Measurements from ENCODE around the gene UBXN7.
"Not testable (repeated sequence)": the region's sequence is repeated elsewhere in the genome, so short reads cannot be mapped to it uniquely, and the experiment has no call there.

Gene UBXN7

DNA sequence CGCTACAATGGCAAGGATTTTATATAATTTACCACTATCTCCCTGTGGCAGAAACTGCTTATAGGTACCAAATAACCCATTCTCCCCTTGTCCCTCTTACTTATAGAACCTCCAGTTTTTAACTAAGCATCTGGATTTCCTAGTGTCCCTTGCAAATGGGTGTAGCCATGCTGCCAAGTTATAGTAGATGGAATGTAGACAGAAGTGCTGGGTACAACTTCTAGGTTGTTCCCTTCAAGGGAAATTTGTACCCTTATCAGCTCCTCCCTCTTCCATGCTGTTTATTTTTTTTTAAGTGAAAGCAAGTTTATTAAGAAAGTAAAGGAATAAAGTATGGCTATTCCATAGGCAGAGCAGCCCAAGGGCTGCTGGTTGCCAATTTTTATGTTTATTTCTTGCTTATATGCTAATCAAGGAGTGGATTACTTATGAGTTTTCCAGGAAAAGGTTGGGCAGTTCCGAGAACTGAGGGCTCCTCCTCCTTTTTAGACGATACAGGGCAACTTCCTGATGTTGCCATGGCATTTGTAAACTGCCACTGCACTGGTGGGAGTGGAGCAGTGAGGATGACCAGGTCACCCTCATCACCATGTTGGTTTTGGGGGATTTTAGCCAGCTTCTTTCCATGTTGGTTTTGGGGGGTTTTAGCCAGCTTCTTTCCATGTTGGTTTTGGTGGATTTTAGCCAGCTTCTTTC lies 53.9 kb downstream of the UBXN7 start:
- no peak overlapping the region for H3K4me3 ChIP-seq (ENCODE audit: low read length)
- no peaks in the 10 kb centered on the region for H3K4me1 ChIP-seq (ENCODE audit: control insufficient read depth, insufficient read depth, low read length)
- H3K9ac ChIP-seq (ENCODE audit: low read length), result no peak overlapping the region
- H3K27me3 ChIP-seq (ENCODE audit: control insufficient read depth, insufficient read depth, low read length), result no peaks in the 10 kb centered on the region
- H3K27ac ChIP-seq (ENCODE audit: low read depth, low read length), result no peak overlapping the region
- H3K36me3 ChIP-seq (ENCODE audit: control insufficient read depth, insufficient read depth, low read length), result no peaks in the 10 kb centered on the region

DNA sequence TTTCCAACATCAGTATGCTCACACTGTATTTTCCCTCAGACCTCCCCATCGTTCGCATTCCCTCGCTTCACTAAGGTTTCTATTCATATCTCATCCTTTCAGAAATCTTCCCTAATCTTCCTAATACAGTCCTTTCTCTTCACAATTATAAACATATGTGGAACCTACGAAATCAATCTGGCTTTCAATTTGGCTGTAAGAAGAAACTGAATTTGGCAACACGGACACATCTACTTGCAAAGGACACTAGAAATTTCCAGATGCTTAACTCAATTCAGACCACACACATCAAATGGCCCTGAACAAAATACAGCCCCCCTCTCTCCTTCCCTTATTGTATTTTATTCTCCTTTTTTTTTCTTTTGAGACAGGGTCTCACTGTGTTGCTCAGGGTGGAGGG lies 54.9 kb downstream of the UBXN7 start:
- no peaks in the 10 kb centered on the region for H3K4me1 ChIP-seq (ENCODE audit: control insufficient read depth, insufficient read depth, low read length)
- no peaks in the 10 kb centered on the region for H3K36me3 ChIP-seq (ENCODE audit: control insufficient read depth, insufficient read depth, low read length)
- no peaks in the 10 kb centered on the region for H3K27me3 ChIP-seq (ENCODE audit: control insufficient read depth, insufficient read depth, low read length)
- H3K9ac ChIP-seq (ENCODE audit: low read length), result no peak overlapping the region
- H3K27ac ChIP-seq (ENCODE audit: low read depth, low read length), result no peak overlapping the region
- H3K4me3 ChIP-seq (ENCODE audit: low read length), result no peak overlapping the region

DNA sequence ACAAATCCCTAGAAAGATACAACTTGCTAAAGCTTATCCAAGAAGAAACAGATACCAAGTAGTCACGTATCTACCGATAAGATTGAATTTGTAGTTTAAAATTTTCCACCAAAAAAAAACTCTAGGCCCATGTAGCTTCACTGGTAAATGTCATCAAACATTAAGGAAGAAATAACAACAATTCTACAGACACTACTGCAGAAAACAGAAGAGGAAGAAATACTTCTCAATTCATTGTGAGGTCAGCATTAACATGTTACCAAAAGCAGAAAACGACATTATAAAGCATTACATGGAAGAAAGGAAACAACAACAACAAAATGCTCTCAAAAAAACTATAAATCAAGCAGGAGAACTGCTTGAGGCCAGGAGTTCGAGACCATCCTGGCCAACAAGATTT lies 66.5 kb downstream of the UBXN7 start:
- Histone ChIP-seq H3K27ac (ENCODE audit: low read depth, low read length) (no peak overlapping the region), H3K36me3 (ENCODE audit: control insufficient read depth, insufficient read depth, low read length) (peaks cover 11% of the 10 kb centered on the region), H3K4me1 (ENCODE audit: control insufficient read depth, insufficient read depth, low read length) (no peaks in the 10 kb centered on the region), H3K4me3 (ENCODE audit: low read length) (no peak overlapping the region), H3K27me3 (ENCODE audit: control insufficient read depth, insufficient read depth, low read length) (no peaks in the 10 kb centered on the region), H3K9ac (ENCODE audit: low read length) (no peak overlapping the region)

DNA sequence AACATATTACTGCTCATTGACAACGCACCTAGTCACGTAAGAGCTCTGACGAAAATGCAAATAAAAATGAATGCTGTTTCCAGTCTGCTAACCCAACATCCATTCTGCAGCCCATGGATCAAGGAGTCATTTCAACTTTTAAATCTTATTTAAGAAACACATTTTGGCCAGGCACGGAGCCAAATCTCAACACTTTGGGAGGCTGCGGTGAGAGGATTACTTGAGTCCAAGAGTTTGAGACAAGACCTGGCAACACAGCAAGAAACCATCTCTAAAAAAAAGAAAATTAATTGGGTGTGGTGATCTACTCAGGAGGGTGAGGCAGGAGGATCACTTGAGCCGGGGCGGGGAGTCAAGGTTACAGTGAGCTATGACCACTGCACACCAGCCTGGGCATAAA lies 71.6 kb downstream of the UBXN7 start:
- Histone ChIP-seq H3K4me3 (ENCODE audit: low read length) (no peak overlapping the region), H3K4me1 (ENCODE audit: control insufficient read depth, insufficient read depth, low read length) (no peaks in the 10 kb centered on the region), H3K9ac (ENCODE audit: low read length) (no peak overlapping the region), H3K27ac (ENCODE audit: low read depth, low read length) (no peak overlapping the region), H3K36me3 (ENCODE audit: control insufficient read depth, insufficient read depth, low read length) (peaks cover 25% of the 10 kb centered on the region), H3K27me3 (ENCODE audit: control insufficient read depth, insufficient read depth, low read length) (no peaks in the 10 kb centered on the region)

DNA sequence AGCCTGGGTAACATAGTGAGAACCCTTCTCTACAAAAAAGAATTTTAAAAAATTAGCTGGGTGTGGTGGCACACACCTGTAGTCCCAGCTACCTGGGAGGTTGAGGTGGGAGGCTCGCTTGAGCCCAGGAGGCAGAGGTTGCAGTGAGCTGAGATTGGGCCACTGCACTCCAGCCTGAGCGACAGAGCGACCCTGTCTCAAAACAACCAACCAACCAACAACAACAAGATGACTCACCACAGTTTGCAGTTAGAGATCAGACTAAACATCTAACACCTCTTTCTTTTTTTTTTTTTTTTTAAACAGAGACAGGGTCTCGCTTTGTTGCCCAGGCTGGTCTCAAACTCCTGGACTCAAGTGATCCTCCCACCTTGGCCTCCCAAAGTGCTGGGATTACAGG lies 73.7 kb downstream of the UBXN7 start:
- not testable (repeated sequence) for H3K4me3 ChIP-seq (ENCODE audit: low read length); H3K9ac ChIP-seq (ENCODE audit: low read length); H3K27ac ChIP-seq (ENCODE audit: low read depth, low read length); H3K27me3 ChIP-seq (ENCODE audit: control insufficient read depth, insufficient read depth, low read length); H3K4me1 ChIP-seq (ENCODE audit: control insufficient read depth, insufficient read depth, low read length)
- H3K36me3 ChIP-seq (ENCODE audit: control insufficient read depth, insufficient read depth, low read length), result peaks cover 26% of the 10 kb centered on the region

DNA sequence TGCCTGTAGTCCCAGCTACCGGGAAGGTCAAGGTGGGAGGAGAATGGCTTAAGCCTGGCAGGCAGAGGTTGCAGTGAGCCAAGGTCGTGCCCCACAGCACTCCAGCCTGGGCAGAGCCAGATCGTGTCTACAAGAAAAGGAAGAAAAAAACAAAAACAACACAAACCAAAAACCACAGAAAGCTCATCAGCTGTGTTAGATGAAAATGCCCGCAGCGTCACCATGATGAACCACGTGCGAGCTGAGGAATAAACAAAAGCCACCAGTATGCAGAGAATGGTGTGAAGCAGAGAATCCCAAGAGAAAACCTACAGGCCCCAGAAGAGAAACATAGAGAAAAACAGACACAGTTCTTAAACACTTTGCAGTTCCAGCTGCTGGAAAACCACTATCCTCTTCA lies 74.3 kb downstream of the UBXN7 start:
- H3K4me3 ChIP-seq (ENCODE audit: low read length), result no peak overlapping the region
- no peaks in the 10 kb centered on the region for H3K27me3 ChIP-seq (ENCODE audit: control insufficient read depth, insufficient read depth, low read length)
- peaks cover 26% of the 10 kb centered on the region for H3K36me3 ChIP-seq (ENCODE audit: control insufficient read depth, insufficient read depth, low read length)
- H3K9ac ChIP-seq (ENCODE audit: low read length), result no peak overlapping the region
- no peak overlapping the region for H3K27ac ChIP-seq (ENCODE audit: low read depth, low read length)
- H3K4me1 ChIP-seq (ENCODE audit: control insufficient read depth, insufficient read depth, low read length), result no peaks in the 10 kb centered on the region

DNA sequence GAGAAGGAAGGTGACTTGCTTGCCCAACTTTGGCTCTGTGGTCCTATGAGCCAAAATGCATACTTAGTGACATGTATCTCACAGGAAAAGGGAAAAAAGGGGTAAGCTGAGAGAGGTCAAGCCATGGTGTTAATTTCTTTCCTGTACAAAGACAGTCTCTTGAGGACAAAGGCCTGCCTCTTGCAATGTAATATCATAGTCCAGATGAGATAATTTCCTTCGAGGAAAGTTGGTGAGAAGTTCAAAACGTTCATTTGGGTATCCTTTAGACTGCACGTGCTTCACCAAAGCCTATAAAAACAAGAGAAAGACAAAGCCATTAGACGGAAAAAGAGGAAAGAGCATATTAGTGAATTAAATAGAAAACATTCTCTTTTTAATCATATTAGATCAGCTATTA lies 75.7 kb downstream of the UBXN7 start:
- H3K27ac ChIP-seq (ENCODE audit: low read depth, low read length), result no peak overlapping the region
- no peaks in the 10 kb centered on the region for H3K4me1 ChIP-seq (ENCODE audit: control insufficient read depth, insufficient read depth, low read length)
- H3K27me3 ChIP-seq (ENCODE audit: control insufficient read depth, insufficient read depth, low read length), result no peaks in the 10 kb centered on the region
- H3K4me3 ChIP-seq (ENCODE audit: low read length), result no peak overlapping the region
- peaks cover 19% of the 10 kb centered on the region for H3K36me3 ChIP-seq (ENCODE audit: control insufficient read depth, insufficient read depth, low read length)
- H3K9ac ChIP-seq (ENCODE audit: low read length), result no peak overlapping the region

DNA sequence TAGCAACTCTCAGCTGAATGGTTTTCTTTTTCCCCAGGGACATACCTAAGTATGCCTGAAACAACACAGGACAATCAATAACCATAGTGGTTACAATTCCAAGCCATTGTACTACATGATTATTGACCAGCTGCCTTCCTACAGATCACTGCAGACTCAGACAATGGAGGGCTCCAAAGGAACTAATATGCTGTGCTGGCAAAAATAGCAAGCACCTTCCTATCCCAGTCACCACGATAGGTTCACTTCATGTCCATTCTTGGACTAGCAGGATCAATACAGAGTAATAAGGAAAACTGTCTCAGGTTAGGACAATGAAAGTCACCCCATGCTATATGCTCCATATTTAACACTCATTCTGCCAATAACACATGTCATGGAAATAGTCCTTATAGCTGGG lies 76.6 kb downstream of the UBXN7 start:
- Histone ChIP-seq H3K4me1 (ENCODE audit: control insufficient read depth, insufficient read depth, low read length) (no peaks in the 10 kb centered on the region), H3K27me3 (ENCODE audit: control insufficient read depth, insufficient read depth, low read length) (no peaks in the 10 kb centered on the region), H3K27ac (ENCODE audit: low read depth, low read length) (no peak overlapping the region), H3K9ac (ENCODE audit: low read length) (no peak overlapping the region), H3K36me3 (ENCODE audit: control insufficient read depth, insufficient read depth, low read length) (peaks cover 19% of the 10 kb centered on the region), H3K4me3 (ENCODE audit: low read length) (no peak overlapping the region)

DNA sequence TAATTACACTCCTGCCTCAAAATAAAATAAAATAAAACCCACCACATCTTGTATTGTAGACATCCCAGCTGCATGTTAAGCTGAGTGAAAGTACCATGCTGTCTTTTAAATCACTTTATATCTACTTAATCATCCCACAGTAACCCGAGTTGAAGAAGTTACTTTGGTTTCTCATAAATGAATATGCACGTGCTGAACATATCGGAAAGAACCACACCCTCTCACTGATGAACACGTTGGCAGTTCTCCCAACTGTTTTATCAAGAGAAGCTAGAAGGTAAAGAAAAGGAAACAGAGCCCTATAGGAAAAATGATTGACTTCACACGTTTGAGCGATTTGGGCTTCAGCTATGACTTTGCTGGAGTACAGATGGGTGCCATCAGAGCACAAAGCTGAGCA lies 78.1 kb downstream of the UBXN7 start:
- Histone ChIP-seq H3K4me1 (ENCODE audit: control insufficient read depth, insufficient read depth, low read length) (no peaks in the 10 kb centered on the region), H3K36me3 (ENCODE audit: control insufficient read depth, insufficient read depth, low read length) (peaks cover 16% of the 10 kb centered on the region), H3K27ac (ENCODE audit: low read depth, low read length) (no peak overlapping the region), H3K4me3 (ENCODE audit: low read length) (no peak overlapping the region), H3K9ac (ENCODE audit: low read length) (no peak overlapping the region), H3K27me3 (ENCODE audit: control insufficient read depth, insufficient read depth, low read length) (no peaks in the 10 kb centered on the region)

DNA sequence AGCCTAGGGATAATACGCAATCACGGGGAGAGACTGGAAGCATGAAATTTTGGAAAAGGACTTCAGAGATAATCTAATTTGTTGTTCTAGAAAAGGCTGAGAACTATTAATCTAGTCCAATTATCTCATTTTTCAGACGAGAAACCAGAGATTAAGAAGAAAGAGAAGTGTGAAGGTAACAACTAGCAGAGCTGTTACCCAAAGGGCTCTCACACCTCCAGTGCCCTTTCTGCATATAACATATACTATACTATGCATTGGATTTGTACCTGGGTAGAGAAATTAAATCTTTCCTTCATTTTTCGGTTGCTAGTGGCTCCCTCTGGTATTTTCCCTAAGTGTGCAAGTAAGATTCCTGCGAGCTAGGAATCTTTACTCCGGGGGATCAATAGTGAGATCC lies 80.7 kb downstream of the UBXN7 start:
- Histone ChIP-seq H3K27me3 (ENCODE audit: control insufficient read depth, insufficient read depth, low read length) (no peaks in the 10 kb centered on the region), H3K36me3 (ENCODE audit: control insufficient read depth, insufficient read depth, low read length) (peaks cover 8% of the 10 kb centered on the region), H3K4me1 (ENCODE audit: control insufficient read depth, insufficient read depth, low read length) (no peaks in the 10 kb centered on the region), H3K9ac (ENCODE audit: low read length) (no peak overlapping the region), H3K4me3 (ENCODE audit: low read length) (no peak overlapping the region), H3K27ac (ENCODE audit: low read depth, low read length) (no peak overlapping the region)

DNA sequence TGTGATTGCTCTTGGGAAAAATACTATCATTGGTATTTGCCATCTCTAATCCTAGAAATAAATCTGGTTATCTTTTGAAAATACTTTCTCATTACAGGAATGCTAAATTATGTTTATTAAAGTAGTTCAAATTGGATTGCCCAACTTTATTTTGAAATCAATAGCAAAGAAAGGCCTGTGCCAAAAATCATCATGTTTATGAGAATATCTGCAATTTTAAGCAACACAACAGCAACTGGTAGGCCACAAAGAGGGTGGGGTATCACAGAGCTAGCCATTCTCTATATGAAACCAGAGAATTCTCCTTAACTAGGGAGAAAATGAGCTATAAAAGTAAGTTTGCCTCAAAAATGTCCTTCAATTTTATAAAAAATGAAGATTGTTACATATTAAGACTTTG lies 82.2 kb downstream of the UBXN7 start:
- no peak overlapping the region for H3K4me3 ChIP-seq (ENCODE audit: low read length)
- H3K36me3 ChIP-seq (ENCODE audit: control insufficient read depth, insufficient read depth, low read length), result no peaks in the 10 kb centered on the region
- no peaks in the 10 kb centered on the region for H3K4me1 ChIP-seq (ENCODE audit: control insufficient read depth, insufficient read depth, low read length)
- no peaks in the 10 kb centered on the region for H3K27me3 ChIP-seq (ENCODE audit: control insufficient read depth, insufficient read depth, low read length)
- no peak overlapping the region for H3K9ac ChIP-seq (ENCODE audit: low read length)
- H3K27ac ChIP-seq (ENCODE audit: low read depth, low read length), result no peak overlapping the region

DNA sequence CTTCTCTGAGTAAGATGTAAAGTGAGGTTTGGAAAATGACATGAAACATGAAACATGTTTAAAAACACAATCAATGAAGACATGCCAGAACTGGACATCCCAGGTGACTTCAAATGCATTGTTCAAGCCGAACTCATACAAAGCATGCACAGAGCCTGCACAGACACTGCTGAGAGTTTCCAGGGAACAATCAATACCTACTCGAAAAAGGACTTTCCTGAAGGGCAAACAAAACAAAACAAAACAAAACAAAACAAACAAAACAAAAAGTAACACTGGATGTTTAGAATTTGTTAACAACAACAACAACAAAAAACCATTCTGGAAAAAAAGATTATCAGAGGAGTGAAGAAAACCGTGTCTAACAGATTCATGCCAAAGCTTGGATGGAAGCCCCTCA lies 83.5 kb downstream of the UBXN7 start:
- Histone ChIP-seq H3K9ac (ENCODE audit: low read length) (no peak overlapping the region), H3K4me1 (ENCODE audit: control insufficient read depth, insufficient read depth, low read length) (no peaks in the 10 kb centered on the region), H3K4me3 (ENCODE audit: low read length) (no peak overlapping the region), H3K27ac (ENCODE audit: low read depth, low read length) (no peak overlapping the region), H3K36me3 (ENCODE audit: control insufficient read depth, insufficient read depth, low read length) (no peaks in the 10 kb centered on the region), H3K27me3 (ENCODE audit: control insufficient read depth, insufficient read depth, low read length) (no peaks in the 10 kb centered on the region)

DNA sequence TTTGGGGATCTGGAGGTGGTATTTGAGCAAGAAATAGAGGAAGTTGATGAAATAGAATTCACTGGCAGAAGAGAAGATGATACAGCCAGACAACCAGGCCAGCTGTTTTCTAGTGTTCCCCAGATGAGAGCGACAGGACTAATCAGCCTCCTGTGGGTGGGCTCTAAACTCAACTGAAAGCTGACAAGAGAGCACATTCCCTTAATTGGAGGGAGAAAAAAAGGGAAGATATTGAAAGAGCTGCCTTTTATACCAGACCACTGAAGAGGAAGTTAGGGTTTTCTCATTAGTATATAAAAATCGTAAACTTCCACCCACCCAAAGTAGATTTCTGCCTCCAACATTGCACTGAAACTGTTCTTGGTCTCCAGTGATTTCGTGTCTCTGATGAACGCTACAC lies 87.6 kb downstream of the UBXN7 start:
- Histone ChIP-seq H3K9ac (ENCODE audit: low read length) (no peak overlapping the region), H3K27me3 (ENCODE audit: control insufficient read depth, insufficient read depth, low read length) (no peaks in the 10 kb centered on the region), H3K4me3 (ENCODE audit: low read length) (no peak overlapping the region), H3K4me1 (ENCODE audit: control insufficient read depth, insufficient read depth, low read length) (no peaks in the 10 kb centered on the region), H3K27ac (ENCODE audit: low read depth, low read length) (no peak overlapping the region), H3K36me3 (ENCODE audit: control insufficient read depth, insufficient read depth, low read length) (no peaks in the 10 kb centered on the region)
